Loucy (cell line): ENCODE measurements around the gene PLCL2.

Source experiments
- CTCF ChIP-seq: fragments of 200-600 bp; sonication (generic); conservative IDR thresholded peaks from 2 replicates; pipeline ENCODE4 v1.5.1; 2014; ENCODE audit warnings: mild to moderate bottlenecking, antibody characterized with exemption, low read length
- EZH2phosphoT487 ChIP-seq: fragments of 200-600 bp; IDR thresholded peaks from 2 replicates; pipeline ENCODE4 v1.6.1; 2018; ENCODE audit warnings: antibody characterized with exemption, mild to moderate bottlenecking, moderate library complexity, borderline replicate concordance

GRCh38 chr3:17092583-17092933 is 207.8 kb downstream of the PLCL2 start:
- TF ChIP-seq CTCF (no peak), EZH2phosphoT487 (no peak)
